HEK293 (cell line): ENCODE measurements around the gene FOXB2.
"Not testable (repeated sequence)": the region's sequence is repeated elsewhere in the genome, so short reads cannot be mapped to it uniquely, and the experiment has no call there.

ENCODE experiments used
- CTCF ChIP-seq: fragments of 450-650 bp; formaldehyde crosslinking; IDR thresholded peaks from 2 replicates; pipeline ENCODE4 v1.5.1; 2016; ENCODE audit warnings: missing biosample characterization, missing genetic modification characterization
- ZNF544 ChIP-seq: fragments of 450-650 bp; formaldehyde crosslinking; IDR thresholded peaks from 2 replicates; pipeline ENCODE4 v1.5.0; 2017; ENCODE audit warnings: missing biosample characterization, missing genetic modification characterization

- TF ChIP-seq CTCF (tag by site-specific recombination); ZNF544: not testable (repeated sequence)
These were observed 41.2 kb downstream of the FOXB2 start for GRCh38 chr9:77060681-77061080.
